HG02970 (cell line): Measurements from ENCODE around the gene MED8.
"Not testable (repeated sequence)": the region's sequence is repeated elsewhere in the genome, so short reads cannot be mapped to it uniquely, and the experiment has no call there.

Experiments used
- ATAC-seq: cut with Tn5 transposase; IDR thresholded peaks from one replicate; pipeline ENCODE4 v1.9.1; 2021; ENCODE audit warnings: mild to moderate bottlenecking, moderate library complexity, moderate number of reproducible peaks; ENCODE audit not compliant: unreplicated experiment, low FRiP score

MED8 gene

GRCh38 chr1:43387976-43388599 is 1.5 kb downstream of the MED8 start:
- no peak for ATAC-seq

- no peak for ATAC-seq
Measured at GRCh38 chr1:43386676-43387075, 2.9 kb downstream of the MED8 start.

- no peak for ATAC-seq
Measured at GRCh38 chr1:43383449-43383848, 6.2 kb downstream of the MED8 start.

GRCh38 chr1:43382027-43382779 is 7.4 kb downstream of the MED8 start:
- ATAC-seq: no peak

GRCh38 chr1:43381612-43382011 is 8.0 kb downstream of the MED8 start:
- ATAC-seq: no peak

GRCh38 chr1:43379476-43379875 is 10.1 kb downstream of the MED8 start:
- no peak for ATAC-seq

- no peak for ATAC-seq
Measured at GRCh38 chr1:43377831-43378230, 11.8 kb downstream of the MED8 start.

- no peak for ATAC-seq
Measured at GRCh38 chr1:43376723-43377235, 12.8 kb downstream of the MED8 start.

- no peak for ATAC-seq
Measured at GRCh38 chr1:43373066-43373940, 16.3 kb downstream of the MED8 start.

- ATAC-seq: no peak
Measured at GRCh38 chr1:43372172-43372571, 17.4 kb downstream of the MED8 start.

- no peak for ATAC-seq
Measured at GRCh38 chr1:43370564-43370963, 19.0 kb downstream of the MED8 start.

GRCh38 chr1:43369779-43370178 is 19.8 kb downstream of the MED8 start:
- ATAC-seq: not testable (repeated sequence)

- no peak for ATAC-seq
Measured at GRCh38 chr1:43368646-43369020, 21.0 kb downstream of the MED8 start.

GRCh38 chr1:43367904-43368645 is 21.5 kb downstream of the MED8 start, which contains the start of gene ELOVL1:
TSS of gene ELOVL1 (minus strand) at chr1:43368011. CDS start at chr1:43365609, 2,402 bp downstream.
- ATAC-seq: peak; percentile 84

GRCh38 chr1:43367026-43367903 is 22.3 kb downstream of the MED8 start:
- peak; percentile 41 for ATAC-seq

GRCh38 chr1:43366601-43367025 is 23.0 kb downstream of the MED8 start:
- no peak for ATAC-seq

- ATAC-seq: no peak
Measured at GRCh38 chr1:43366179-43366578, 23.4 kb downstream of the MED8 start.

GRCh38 chr1:43365678-43366077 is 23.9 kb downstream of the MED8 start:
- ATAC-seq: no peak

- no peak for ATAC-seq
Measured at GRCh38 chr1:43363935-43364525, 25.6 kb downstream of the MED8 start.
